Kidney epithelial cell (primary cell): ENCODE measurements around the gene MARK3. TPM values are rescaled to one million over a fixed set of nuclear protein-coding genes. Genes with fewer than 3 reads are reported as not detected.

ENCODE experiments used
- DNase-seq: peaks from one replicate; pipeline ENCODE4 v3.0.0-alpha.2; 2010; ENCODE audit warnings: low read depth
- H3K27me3 ChIP-seq: 2 replicates; pipeline ENCODE4 v1.6.0; 2011; ENCODE audit warnings: low read length; ENCODE audit not compliant: control insufficient read depth, insufficient read depth
- H3K36me3 ChIP-seq: 2 replicates; pipeline ENCODE4 v1.5.1; 2011; ENCODE audit warnings: low read length; ENCODE audit not compliant: control insufficient read depth, insufficient read depth
- H3K4me3 ChIP-seq: 2 replicates; pipeline ENCODE4 v1.5.1; 2011; ENCODE audit warnings: low read depth, mild to moderate bottlenecking, control low read depth, low read length
- CTCF ChIP-seq: IDR thresholded peaks from 2 replicates; pipeline ENCODE4 v1.5.1; 2011; ENCODE audit warnings: mild to moderate bottlenecking, moderate library complexity, low read length, control low read depth, inconsistent platforms; ENCODE audit not compliant: insufficient read depth, poor library complexity, severe bottlenecking
- total RNA-seq: library from RNA; depleted of rRNA; stranded (reverse); fragments of >200 nt; gene quantifications from 2 replicates; pipeline ENCODE4 v1.2.3, GENCODE V29; 2015

Gene MARK3
- total RNA-seq, 1 donor from 2014 or later, result 74.1 TPM

GRCh38 chr14:103442288-103442687, 57.1 kb downstream of the MARK3 start:
- no peak for TF ChIP-seq CTCF
- Histone ChIP-seq H3K27me3 (no peaks in the 10 kb centered on the region), H3K4me3 (no peak overlapping the region), H3K36me3 (no peaks in the 10 kb centered on the region)
- DNase-seq, result no peak

GRCh38 chr14:103443111-103443510, 57.9 kb downstream of the MARK3 start:
- Histone ChIP-seq H3K4me3 (no peak overlapping the region), H3K36me3 (no peaks in the 10 kb centered on the region), H3K27me3 (no peaks in the 10 kb centered on the region)
- TF ChIP-seq CTCF, result no peak
- DNase-seq, result no peak

GRCh38 chr14:103444837-103445524, 59.8 kb downstream of the MARK3 start:
- no peaks in the 10 kb centered on the region for H3K36me3 ChIP-seq
- H3K27me3 ChIP-seq, result no peaks in the 10 kb centered on the region
- no peak for TF ChIP-seq CTCF
- no peak overlapping the region for H3K4me3 ChIP-seq
- no peak for DNase-seq

GRCh38 chr14:103445806-103446205, 60.6 kb downstream of the MARK3 start:
- Histone ChIP-seq H3K36me3 (no peaks in the 10 kb centered on the region), H3K4me3 (no peak overlapping the region), H3K27me3 (no peaks in the 10 kb centered on the region)
- no peak for TF ChIP-seq CTCF
- DNase-seq, result no peak

- no peaks in the 10 kb centered on the region for H3K36me3 ChIP-seq
- no peaks in the 10 kb centered on the region for H3K27me3 ChIP-seq
- TF ChIP-seq CTCF, result no peak
- no peak for DNase-seq
- H3K4me3 ChIP-seq, result no peak overlapping the region
Measured at GRCh38 chr14:103448097-103448496, 62.9 kb downstream of the MARK3 start.

- Histone ChIP-seq H3K4me3 (no peak overlapping the region), H3K36me3 (no peaks in the 10 kb centered on the region), H3K27me3 (no peaks in the 10 kb centered on the region)
- TF ChIP-seq CTCF, result no peak
- no peak for DNase-seq
Measured at GRCh38 chr14:103449634-103450161, 64.5 kb downstream of the MARK3 start.
